HK-2 (cell line): ENCODE measurements around the gene TEAD1.
A peak's percentile ranks its signal among the peaks of the same experiment; 100 is the strongest.

Source experiments
- DNase-seq: peaks from one replicate; pipeline ENCODE4 v3.0.0-alpha.2; 2018; ENCODE audit not compliant: unreplicated experiment

The TEAD1 gene

DNA sequence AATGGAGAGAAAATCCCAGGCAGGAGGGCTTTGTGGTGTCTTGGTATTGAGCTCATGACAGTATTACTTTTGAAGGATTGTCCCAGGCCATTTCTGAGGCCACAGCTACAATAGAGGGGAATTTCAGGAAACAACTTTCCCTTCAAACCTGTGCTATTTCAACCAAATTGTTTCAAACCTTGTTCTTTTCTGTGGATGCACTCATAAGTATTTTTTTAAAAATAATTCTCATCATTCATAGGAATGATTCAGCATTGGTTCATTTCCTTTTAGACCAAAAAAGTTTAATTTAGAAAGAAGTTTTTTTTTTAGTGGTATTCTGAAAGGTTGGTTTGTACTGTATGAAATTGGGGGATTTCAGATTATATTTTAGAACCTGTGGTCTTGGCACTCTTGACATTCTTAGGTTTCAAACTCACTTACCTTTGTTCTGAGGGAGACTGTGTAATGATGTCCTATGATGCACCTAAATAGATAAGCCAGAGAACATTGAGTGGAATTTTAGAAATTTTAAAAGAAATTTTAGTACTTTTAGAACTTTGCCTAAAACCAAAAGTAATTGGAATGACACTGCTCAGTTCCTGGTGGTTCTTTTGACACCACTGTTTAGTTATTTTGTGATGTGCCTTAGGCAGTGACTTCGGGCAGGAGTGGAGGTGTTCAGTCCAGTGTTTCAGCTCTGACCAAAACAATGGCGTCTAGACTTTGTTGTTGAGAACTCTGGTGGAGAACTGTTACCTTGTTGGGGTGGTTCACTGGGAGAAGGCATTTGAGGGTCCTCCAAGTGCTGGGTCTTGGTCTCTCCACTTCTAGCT lies 12.2 kb downstream of the TEAD1 start:
- DNase-seq = no peak

DNA sequence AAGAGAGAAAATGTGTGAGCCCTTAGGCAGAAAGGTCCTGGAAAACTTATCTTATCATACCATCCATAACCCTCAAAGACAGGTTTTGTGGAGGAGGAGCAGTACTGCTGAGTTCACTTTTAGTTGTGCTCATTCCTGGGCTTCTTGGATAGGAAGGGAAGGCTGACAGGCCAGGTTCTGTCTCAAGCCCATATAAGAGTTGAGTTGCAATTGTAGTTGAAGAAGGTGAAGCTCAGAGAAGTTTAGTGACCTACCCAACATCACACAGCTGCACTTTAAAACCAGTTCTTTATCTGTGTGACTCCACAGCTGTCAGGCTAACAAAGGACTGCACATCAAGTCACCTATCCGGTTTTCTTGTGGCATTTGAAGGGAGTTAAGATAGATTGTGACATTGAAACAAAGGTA lies 13.0 kb downstream of the TEAD1 start:
- DNase-seq = no peak

DNA sequence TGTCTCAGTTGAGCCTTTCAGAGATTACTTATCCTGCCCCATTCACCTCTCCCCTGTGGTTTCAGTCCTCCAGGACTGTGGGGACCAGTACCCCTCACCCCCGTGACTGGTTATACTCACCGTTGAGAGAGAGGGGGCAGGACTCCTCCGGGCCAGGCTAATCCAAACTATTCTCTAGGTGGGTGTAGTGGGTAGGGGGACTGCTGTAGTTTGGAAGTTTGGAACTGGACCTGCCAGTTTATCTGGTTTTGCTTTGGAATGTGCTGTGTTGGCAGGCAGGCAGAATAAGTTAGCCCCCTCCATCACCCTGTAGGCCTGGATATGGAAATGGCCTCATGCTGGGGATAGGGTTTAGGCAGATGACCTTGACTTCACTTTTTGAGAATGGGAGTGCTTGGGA lies 13.5 kb downstream of the TEAD1 start:
- no peak for DNase-seq

DNA sequence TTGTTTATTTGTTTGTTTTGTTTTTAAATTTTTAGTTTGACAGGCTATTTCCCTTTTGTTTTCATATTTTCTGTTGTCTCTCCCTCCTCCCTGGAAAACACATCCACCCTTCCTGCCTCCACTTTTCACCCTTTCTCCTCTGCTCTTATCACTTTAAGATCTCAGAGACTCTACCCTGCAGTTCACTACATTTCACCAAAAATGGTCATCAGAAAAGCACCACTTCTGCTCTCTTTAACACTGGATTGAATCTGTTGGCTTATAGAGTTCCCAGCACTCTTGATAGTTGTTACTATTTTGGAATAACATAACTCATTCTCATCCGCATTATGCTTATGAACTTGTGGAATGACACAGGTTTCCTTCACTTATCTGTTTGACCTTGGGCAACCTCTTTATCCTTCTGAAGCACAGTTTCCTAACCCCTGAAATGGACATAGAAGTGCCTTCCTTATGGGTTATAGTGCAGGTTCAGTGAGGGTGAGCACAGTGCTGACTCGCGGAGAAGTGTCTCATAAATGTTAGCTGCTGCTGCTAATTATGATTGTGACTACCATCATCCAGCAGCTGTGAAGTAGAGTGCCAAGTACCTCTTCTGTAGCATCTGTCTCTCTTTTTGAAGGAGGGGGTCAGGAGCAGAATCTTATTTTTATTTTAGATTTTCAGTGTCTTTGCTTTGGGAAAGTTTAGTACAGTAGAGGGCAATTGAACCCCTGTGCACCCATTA lies 15.0 kb downstream of the TEAD1 start:
- DNase-seq = no peak

DNA sequence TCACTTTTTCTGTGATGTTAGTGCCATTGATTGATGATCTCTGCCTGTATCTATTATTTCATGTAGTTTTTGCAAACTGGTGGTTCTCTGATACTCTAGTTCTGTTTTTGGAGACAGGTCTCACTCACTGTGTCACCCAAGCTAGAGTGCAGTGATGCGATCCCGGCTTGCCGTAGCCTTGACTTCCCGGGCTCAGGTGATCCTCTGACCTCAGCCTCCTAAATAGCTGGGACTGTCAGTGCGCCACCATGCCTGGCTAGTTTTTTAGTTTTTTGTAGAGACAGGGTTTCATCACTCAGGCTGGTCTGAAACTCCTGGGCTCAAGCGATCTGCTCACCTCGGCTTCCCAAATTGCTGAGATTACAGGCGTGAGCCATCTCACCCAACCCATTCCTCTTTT lies 16.4 kb downstream of the TEAD1 start:
- DNase-seq = no peak

DNA sequence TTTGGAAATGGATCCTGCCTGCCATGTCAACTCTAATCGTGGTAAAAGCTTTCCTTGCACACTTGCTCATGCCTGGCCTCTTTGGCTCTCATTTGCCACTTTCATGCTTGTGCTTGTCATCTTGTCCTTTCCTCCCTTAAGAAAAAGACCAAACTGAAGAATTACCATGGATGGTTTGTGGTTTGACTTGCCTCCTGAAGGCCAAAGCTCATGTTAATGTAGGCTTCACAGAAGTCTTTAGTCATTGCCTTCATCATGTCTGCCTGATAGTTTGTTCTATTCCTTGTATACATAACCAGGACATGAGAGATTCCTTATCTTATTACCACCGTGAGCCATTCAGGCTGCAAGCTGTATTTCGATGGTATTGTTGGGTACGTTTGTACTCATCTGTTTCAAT lies 17.3 kb downstream of the TEAD1 start:
- DNase-seq = no peak

DNA sequence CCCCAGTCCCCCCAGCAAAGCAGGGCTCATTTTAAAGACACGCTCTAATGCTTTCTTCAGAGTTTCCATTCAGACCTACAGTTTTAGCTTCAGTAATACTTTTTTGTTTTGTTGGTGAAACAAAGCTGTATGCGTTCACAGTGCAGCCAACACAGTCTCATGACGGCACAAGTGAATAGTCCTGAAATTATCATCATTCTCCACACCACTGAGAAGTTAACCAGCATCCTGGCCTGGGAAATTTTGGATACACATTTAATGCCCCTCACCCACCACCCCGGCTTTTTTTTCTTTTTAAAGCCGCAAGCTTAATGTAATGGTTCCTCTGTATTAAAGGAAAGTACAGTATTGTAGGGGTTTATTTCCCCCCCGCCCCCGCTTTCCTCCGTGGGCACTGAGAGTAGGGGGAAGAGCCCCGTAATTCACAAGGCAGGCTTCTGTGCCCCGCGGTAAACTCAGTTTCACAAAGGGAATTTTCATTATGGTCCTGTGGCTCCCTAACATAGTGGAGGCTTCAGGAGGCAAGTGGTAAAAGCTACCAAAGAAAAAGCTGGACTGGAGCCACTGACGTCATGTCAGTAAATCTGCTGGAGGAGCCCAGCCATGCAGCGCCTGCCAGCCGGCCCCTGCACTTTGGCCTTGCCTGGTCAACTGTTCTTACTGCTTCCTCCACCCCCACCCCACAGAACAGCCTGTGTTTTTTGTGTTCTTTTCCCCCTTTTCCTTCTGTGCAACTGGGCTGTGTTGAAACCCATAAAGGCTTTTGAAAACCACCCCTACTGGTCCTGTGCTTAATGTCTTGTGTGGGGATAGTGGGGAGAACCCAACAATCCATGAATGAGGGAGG lies 18.2 kb downstream of the TEAD1 start:
- peak; percentile 61 for DNase-seq

DNA sequence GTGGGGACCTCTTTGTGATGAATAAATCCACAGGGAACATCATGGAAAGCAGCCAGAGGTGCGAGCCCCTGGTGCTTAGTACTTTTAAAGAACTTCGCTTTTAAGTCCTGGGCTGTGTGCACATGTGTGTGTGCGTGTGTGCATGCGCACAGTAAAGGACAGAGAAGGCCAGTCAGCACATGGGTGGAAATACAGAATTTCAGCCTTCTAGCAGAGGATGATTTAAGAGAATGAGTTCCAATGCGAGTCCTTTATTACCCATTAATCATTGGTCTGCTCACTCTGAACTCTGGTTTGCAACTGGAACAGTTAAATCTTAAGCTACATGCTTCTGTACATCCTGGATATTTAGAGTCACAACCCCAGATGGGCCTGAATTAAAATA lies 18.9 kb downstream of the TEAD1 start:
- DNase-seq = peak; percentile 10

DNA sequence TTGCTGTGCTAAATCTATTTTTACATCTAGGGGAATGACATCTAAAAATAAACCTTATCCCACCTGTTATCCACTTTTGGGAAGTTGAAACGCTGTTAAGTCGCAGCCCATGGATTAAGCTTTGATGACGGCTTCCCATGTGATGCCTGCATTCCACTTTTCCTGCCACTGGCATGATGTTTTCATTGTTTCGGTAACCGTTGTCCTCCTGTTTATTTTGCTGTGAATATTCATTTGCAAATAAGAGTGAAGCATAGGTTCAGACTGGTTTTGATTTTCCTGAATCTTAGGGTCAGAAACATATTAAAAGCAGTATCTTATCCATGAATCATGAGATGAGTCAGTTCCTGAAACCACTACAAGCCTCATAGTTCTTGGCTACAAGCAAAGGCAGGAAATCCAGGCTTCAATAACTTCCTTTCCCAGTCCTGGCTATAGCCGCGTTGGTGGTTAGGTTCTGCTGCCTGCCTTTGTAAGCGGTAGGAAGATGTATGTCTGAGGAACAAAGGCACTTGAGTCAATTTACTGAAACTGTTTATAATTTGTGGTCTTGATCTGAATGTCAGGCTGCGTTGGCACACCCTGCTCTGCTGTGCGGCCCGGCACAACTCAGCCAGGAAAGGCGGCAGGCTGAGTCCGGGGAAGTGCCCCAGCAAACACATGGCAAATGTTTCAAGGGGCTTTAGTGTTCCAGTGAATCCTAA lies 19.4 kb downstream of the TEAD1 start:
- DNase-seq = peak; percentile 60

DNA sequence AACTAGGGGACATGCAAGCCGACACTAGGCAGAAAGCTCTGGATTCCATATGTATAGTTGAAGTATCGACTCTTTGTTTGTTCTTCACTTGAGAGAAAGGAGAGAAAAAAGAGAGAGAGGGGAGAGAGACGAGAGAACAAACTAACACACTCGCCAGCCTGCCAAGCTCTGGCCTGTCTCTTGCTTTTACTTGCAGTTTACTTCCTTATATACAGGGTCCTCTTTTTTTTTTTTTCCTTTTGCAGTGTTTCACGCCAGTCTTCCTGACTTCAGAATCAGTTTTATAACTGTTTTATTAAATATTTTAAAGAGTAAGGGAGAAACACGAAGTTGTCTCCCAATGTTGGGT lies 19.9 kb downstream of the TEAD1 start:
- no peak for DNase-seq

DNA sequence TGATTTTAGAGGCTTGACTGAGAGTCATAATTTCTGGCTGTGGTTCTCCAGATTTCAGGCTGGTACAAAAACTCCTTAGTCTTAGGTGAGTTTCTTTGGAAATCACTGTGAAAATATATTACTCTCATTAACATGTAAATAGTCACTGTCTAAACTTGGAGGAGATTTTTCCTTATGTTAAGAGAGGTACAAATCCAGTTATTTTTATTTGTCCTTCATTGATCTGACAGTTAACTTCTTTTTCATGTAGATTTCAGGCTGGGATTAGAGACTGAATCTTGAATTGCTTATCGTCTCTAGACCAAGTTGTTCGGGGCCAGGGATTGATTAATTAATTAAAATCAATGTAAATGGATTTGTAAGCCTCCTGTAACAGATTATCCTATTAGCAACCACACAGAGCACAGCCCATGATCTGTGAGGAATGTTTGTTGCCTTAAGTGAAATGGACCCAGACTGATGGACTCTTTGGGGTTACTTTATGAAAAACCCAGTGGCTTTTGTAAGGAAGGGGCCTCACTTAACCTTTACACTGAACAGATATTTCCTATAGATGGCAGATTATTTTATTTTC lies 21.1 kb downstream of the TEAD1 start:
- no peak for DNase-seq

DNA sequence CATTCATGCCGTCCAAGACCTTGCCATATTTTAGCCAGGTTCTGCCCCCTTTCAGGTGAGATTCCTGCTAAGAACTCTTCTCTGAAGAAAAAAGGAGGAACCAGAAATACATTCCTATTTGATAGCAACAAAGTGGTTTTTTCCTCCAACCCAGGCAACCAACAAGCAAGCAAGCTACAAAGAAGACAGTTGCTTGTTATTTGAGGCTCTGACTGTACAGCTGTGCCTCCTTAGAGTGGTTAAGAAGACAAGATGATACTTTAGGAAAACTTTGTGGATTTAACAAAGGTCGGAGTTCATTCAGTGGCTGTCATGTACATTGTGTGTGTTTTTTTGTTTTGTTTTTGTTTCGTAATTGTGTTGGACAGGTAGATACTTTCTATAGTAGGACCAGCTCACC lies 21.7 kb downstream of the TEAD1 start:
- no peak for DNase-seq

DNA sequence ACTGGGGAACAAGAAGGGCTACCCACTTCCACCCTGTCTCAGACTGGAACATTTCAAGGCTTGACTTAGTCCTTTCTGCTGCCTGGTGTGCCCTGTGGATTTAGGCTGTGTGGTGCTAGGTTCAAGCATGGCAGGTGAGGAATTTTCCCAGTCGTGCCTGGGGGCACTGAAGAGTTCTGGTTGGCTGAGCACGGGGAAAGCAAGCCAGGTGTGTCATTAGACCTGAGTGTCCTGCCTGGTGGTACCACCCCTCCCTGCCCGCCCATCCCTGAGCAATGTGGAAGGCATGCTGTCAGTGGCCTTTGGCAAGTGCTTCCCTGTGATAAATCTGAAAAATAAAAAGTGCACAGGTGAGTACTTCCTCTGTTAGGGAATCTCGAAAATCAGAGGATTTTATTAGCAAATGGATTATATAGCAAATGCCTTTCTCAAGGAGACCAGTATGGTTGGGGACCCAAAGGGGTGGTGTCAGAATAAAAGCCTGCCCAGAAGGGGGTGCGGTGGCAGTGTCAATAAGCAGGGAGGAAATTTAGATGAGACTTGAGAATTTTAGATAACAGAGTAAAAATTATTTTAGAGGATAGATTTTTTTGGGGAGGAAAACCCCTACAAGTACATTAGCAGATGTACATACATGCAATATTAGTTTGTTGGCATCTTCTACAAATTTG lies 22.8 kb downstream of the TEAD1 start:
- DNase-seq = no peak

DNA sequence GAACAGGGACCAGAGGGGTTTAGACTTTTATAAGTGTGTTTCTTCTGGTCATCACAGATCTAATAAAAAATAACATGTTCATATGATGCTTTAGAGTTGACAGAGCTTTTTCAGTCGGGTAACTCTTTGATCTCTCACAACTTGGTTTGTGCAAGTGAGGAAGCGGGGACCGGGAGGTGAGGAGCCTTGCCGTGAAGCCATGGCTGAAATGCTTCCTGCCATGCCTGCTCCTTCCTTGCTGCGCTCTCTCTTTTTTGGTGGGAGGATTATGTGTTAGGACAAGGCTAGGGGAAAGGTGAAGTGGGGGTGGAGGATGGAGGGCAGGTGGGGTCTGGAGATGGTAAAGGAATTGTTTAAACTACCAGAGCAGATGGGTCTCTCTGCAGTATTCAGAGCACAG lies 23.8 kb downstream of the TEAD1 start:
- no peak for DNase-seq

DNA sequence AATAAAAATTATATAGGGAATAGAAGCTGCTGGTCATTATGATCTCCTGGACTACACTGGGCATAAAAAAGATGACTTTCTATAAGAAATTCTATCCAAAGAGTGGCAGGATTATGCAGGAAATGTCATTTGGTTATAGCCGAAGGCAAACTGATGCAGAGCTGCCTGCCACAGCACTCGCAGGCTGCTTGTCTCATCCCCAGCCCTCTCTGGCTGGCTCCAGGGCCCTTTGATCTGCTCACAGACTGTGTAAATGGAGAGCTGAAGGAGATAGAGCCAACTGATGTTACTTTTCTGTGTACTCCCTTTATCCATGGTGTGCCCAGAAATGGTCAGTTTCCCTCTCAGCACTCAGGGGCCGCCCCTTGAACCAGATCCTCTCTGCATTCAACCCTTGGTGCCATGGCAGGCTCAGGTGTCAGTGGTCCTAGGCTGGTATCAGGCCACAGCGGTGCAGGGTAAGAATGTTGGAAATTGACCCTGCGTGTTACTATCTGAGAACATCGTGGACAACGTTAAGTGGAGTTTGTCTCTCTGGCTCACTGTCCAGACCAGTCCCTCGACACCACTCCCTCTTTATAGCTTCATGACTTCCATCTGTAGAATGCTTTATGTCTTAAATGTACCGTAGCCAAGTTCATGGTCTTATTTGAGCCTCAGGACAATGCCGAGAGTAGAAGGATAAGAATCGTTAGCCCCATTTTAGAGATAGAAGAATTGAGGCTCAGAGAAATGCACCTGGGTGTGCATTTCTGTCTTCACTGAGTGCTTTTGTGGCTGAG lies 27.8 kb downstream of the TEAD1 start:
- no peak for DNase-seq

DNA sequence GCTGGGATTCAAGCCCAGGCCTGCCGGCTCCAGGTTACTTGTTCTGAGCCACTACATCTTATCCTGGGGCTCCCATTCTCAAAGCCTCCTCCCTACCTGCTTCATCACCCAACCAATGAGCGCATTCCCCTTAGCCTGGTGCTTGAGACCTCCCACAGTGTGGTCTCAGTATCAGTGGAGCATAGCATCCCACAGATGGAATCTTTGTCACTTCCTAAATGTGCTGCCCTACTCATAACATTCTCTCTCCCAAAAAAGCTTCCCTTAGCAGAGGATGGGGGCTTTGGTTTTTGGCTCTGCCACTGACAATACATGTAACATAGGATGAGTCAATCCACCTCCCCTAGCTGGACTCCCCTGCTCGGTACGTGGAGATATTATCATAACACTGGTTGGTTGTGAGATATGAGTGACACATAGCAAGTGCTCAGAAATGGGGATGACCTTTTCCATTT lies 28.8 kb downstream of the TEAD1 start:
- no peak for DNase-seq

DNA sequence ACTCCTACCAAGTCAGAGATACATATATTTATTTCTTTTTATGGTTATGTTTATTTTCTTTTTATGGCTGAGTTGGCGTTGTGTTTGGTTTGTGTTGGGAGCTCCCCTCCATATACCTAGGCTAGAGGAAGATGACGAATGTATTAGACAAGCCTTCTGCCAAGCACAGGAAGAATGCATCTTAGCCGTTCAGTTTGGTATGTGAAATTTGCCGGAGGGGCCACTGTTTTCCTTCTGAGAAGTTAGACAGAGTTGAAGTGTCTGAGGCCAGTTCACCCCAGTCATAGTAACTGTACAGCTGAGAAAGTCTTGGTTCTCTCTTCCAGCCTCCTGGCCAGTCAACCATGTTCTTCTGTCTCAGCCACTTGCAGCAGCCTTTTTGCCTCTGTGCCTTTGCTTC lies 29.8 kb downstream of the TEAD1 start:
- no peak for DNase-seq

DNA sequence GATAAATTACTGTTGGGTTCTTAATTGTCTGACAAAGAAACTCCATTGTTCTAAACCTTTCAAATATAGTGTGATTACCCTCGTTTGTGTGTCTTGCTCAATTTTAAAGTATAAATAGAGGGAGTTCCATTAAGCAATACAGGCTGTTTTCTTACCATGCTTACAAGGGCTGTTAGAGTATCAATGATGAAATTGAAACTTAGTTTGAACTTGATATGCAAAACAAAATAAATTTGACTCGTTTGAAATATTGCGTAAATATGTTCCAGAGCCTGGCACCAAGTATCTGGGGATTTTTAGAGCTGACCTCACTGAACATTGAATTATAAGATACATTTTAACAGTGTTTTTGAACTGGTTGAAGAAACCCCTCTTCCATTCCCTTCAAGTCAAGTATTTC lies 31.7 kb downstream of the TEAD1 start:
- DNase-seq = no peak

DNA sequence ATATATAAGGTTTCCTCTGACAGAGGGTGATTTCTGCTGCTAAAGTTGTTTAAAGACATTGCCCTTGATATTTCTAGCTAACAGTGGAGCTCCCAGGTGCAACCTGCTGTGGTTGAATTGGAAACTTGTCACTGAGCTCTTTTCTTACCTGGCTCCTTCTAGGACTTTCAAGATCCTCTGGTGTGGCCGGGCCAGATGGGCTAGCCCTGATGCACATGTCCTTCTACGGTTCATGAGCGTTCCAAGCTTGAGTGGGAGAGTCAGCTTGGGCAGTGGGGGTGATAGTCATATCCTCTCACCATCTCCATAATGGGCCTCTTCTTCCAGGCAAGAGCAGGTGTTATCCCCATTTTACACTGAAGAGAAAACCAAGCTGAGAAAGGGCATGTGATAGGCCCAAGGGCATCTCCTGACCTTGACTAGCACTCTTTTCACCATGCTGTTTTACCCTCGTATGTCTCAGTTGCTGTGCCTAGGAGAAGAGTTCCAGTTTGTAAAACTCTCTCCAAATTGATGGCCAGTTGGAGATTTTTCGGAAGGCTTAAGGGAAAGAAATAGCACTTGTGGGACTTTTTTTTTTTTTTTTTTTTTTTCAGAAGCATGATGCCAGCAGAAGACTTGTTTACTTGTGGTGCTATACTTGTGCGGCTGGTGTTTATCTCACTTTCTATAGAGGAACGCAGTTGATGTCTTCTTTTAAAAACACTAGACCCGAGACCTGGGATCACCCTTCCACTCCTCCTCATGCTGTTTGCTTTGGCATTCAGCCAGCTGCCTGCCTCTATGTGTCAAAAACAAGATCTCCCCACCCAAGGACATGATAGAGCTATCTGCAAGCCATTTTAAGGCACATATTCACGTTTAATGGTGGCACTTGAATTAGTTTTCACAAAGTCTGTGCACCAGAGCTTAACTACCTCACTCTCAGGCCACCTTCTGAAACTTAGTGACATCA lies 32.6 kb downstream of the TEAD1 start:
- no peak for DNase-seq
